ENCODE data around the gene NCF4.

The NCF4 gene

DNA sequence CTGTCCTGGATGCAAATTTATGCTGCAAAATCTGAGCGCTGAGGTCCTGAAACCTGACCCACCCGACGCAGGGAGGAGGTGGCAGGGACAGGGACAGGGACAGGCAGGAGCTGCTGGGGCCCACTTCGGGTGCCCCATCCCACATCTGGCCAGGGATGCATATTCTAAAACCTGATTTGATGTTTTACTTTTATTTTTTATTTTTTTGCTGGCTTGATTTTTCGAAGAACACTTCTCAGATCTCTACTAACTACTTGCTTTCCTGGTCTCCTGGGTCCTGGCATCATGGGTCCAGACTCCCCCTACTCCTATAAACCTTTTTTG, 43.3 kb upstream of the NCF4 start:
- TF ChIP-seq CTCF (conservative IDR thresholded peaks at IDR 0.05), result no peak
- TF ChIP-seq ZFX (IDR thresholded peaks at IDR 0.05), result no peak
- no peak overlapping the region for H3K27ac ChIP-seq

GRCh38 chr22:36818010-36818642, 42.7 kb upstream of the NCF4 start:
- TF ChIP-seq CTCF (conservative IDR thresholded peaks at IDR 0.05), result no peak
- TF ChIP-seq ZFX (IDR thresholded peaks at IDR 0.05), result no peak
- no peak overlapping the region for H3K27ac ChIP-seq

GRCh38 chr22:36819112-36819511, 41.7 kb upstream of the NCF4 start:
- no peak overlapping the region for H3K27ac ChIP-seq
- TF ChIP-seq CTCF (conservative IDR thresholded peaks at IDR 0.05), result no peak
- TF ChIP-seq ZFX (IDR thresholded peaks at IDR 0.05), result no peak

DNA sequence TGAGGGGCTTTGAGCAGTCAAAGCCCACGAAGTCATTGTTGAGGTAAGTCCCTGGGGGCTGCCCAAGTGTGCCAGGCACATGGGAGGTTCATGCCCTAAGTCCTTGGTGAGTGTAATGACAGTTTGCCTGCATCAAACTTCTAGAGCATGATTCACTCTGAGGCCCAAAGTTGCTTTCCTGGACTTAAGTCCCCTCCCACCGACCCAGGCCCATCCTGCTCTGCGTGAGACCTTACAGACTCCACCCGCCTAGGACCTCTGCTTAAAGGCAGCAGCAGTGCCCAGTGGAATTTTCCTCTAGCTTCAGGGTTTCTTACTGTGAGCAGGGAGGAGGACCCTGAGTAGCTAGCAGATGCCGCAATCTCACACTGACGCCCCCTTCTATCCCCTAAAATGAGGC, 38.2 kb upstream of the NCF4 start:
- TF ChIP-seq ZFX (IDR thresholded peaks at IDR 0.05), result no peak
- no peak for TF ChIP-seq CTCF (conservative IDR thresholded peaks at IDR 0.05)
- no peak overlapping the region for H3K27ac ChIP-seq

- no peak overlapping the region for H3K27ac ChIP-seq
- no peak for TF ChIP-seq CTCF (conservative IDR thresholded peaks at IDR 0.05)
- no peak for TF ChIP-seq ZFX (IDR thresholded peaks at IDR 0.05)
These were observed 37.5 kb upstream of the NCF4 start for GRCh38 chr22:36823186-36823839.

GRCh38 chr22:36824655-36825054, 36.2 kb upstream of the NCF4 start:
- H3K27ac ChIP-seq, result no peak overlapping the region
- TF ChIP-seq CTCF (conservative IDR thresholded peaks at IDR 0.05) (no peak), ZFX (IDR thresholded peaks at IDR 0.05) (no peak)

DNA sequence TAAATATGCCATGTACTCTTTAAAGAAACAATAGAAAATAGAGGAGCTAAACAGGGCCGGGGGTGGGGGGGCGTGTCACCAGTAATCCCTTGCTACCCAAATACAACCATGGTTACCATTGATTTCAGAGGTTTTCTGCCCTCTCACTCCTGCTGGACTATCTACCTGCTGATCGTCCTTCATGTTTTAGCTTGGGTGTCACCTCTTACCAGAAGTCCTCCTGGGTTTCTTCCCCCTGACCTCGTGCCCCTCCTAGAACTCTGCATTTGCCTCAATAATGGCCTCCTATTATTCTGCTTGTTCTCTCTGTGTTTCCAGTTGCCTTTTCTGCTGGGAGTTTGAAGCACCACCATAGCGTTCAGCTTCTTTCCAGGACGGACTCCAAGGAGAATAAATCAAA, 34.5 kb upstream of the NCF4 start:
- TF ChIP-seq ZFX (IDR thresholded peaks at IDR 0.05) (no peak), CTCF (conservative IDR thresholded peaks at IDR 0.05) (no peak)
- H3K27ac ChIP-seq, result no peak overlapping the region

Measured in C4-2B (cell line).